A549 (cell line): ENCODE results near the gene PCDHA8. TPM values are rescaled to one million over a fixed set of nuclear protein-coding genes. Genes with fewer than 3 reads are reported as not detected.
"Not testable (repeated sequence)": the region's sequence is repeated elsewhere in the genome, so short reads cannot be mapped to it uniquely, and the experiment has no call there.

Experiments used
- ATAC-seq, 2 experiments: fragments of 200-7000 bp in 1 of 2; fragments of >200 bp in 1 of 2; cut with Nextera tagmentation in 1 of 2; cut with Tn5 transposase in 1 of 2; 3 replicates each; pipeline versions ENCODE4 v1.8.0 to v1.9.1; 2018 to 2020; ENCODE audit warnings: mild to moderate bottlenecking in 1 of 2, moderate library complexity in 1 of 2
- CTCF ChIA-PET: fragments of 300-600 bp; sonication (Branson Sonifier 250); formaldehyde crosslinking; extraction: SDS; loops from one replicate; lab custom pipeline; 2021; ENCODE audit warnings: antibody characterized with exemption, inconsistent platforms; lab: Yijun Ruan, JAX
- POLR2A ChIA-PET: fragments of 350-600 bp; formaldehyde crosslinking; extraction: SDS; loops from one replicate; lab custom pipeline; 2021; ENCODE audit warnings: antibody characterized with exemption, inconsistent platforms; lab: Yijun Ruan, JAX
- DNase-seq, 2 experiments: peaks; one replicate each; pipeline versions ENCODE4 v3.0.0 to v3.0.0-alpha.2; 2011 to 2016; ENCODE audit warnings: low read depth in 1 of 2, low spot score in 1 of 2
- FAIRE-seq: peaks from 2 replicates; lab custom pipeline; 2011; peaks lifted over from hg19 to GRCh38; lab: Jason Lieb, UNC
- H3K27ac ChIP-seq, 2 experiments: fragments of >200 bp; sonication (Bioruptor Twin); formaldehyde crosslinking; 3 replicates each; pipeline ENCODE4 v1.5.1; 2016 to 2017
- H3K4me1 ChIP-seq: fragments of >200 bp; sonication (Bioruptor Twin); formaldehyde crosslinking; 3 replicates; pipeline ENCODE4 v1.6.1; 2016
- H3K4me2 ChIP-seq: fragments of >200 bp; sonication (Bioruptor Twin); formaldehyde crosslinking; 3 replicates; pipeline ENCODE4 v1.6.1; 2016
- H3K4me3 ChIP-seq: fragments of >200 bp; sonication (Bioruptor Twin); formaldehyde crosslinking; 3 replicates; pipeline ENCODE4 v1.5.1; 2016
- H3K9me3 ChIP-seq: fragments of >200 bp; sonication (Bioruptor Twin); formaldehyde crosslinking; 3 replicates; pipeline ENCODE4 v1.6.1; 2016
- HMGXB4 ChIP-seq: fragments of 250-450 bp; sonication (Bioruptor Pico); IDR thresholded peaks from 2 replicates; pipeline ENCODE4 v1.5.0; 2021; ENCODE audit warnings: mild to moderate bottlenecking, moderate library complexity, borderline replicate concordance
- HOXB13 ChIP-seq: fragments of 250-450 bp; sonication (Bioruptor Pico); IDR thresholded peaks from 2 replicates; pipeline ENCODE4 v1.5.0; 2020; ENCODE audit warnings: low read depth, mild to moderate bottlenecking, moderate library complexity
- JUN ChIP-seq, 2 experiments: fragments of >200 bp; sonication (Bioruptor Twin); formaldehyde crosslinking; IDR thresholded peaks; 2 replicates in 1 of 2; 3 replicates in 1 of 2; pipeline ENCODE4 v1.6.1; 2016 to 2017
- KDM5A ChIP-seq: fragments of 200-600 bp; sonication (generic); IDR thresholded peaks from 2 replicates; pipeline ENCODE4 v1.6.1; 2016; ENCODE audit warnings: antibody characterized with exemption, mild to moderate bottlenecking
- MAFK ChIP-seq: fragments of 450-650 bp; IDR thresholded peaks from 2 replicates; pipeline ENCODE4 v1.6.1; 2014; ENCODE audit not compliant: partially characterized antibody
- NPAS2 ChIP-seq: fragments of 250-450 bp; sonication (Bioruptor Pico); IDR thresholded peaks from 2 replicates; pipeline ENCODE4 v1.8.0; 2022; ENCODE audit warnings: mild to moderate bottlenecking, moderate library complexity, borderline replicate concordance
- POLR2A ChIP-seq: IDR thresholded peaks from 2 replicates; pipeline ENCODE4 v1.6.1; 2012; ENCODE audit warnings: mild to moderate bottlenecking, low read length
- RAD21 ChIP-seq, 2 experiments: fragments of >200 bp in 1 of 2; sonication (Bioruptor Twin) in 1 of 2; formaldehyde crosslinking in 1 of 2; IDR thresholded peaks in 1 of 2; conservative IDR thresholded peaks in 1 of 2; 2 replicates in 1 of 2; 3 replicates in 1 of 2; pipeline ENCODE4 v1.6.1; 2012 to 2018; ENCODE audit warnings: inconsistent platforms in 1 of 2
- RCOR1 ChIP-seq: fragments of 150-350 bp; IDR thresholded peaks from 2 replicates; pipeline ENCODE4 v1.6.1; 2014; ENCODE audit warnings: antibody characterized with exemption, low read length, low read depth
- RFX5 ChIP-seq: fragments of 450-650 bp; IDR thresholded peaks from 2 replicates; pipeline ENCODE4 v1.7.1; 2014; ENCODE audit warnings: antibody characterized with exemption, mild to moderate bottlenecking, moderate library complexity
- TP53 ChIP-seq: fragments of 250-450 bp; sonication (Bioruptor Pico); IDR thresholded peaks from 2 replicates; pipeline ENCODE4 v1.5.0; 2021; ENCODE audit warnings: mild to moderate bottlenecking, moderate library complexity
- WGBS: methylation state at CpG from one replicate; pipeline ENCODE4 v1.1.6; 2017; ENCODE audit errors: missing lambda C conversion rate; 5-methylcytosine and 5-hydroxymethylcytosine counted together
- polyA plus RNA-seq, 4 experiments: library from polyadenylated mRNA; depleted of rRNA in 3 of 4; stranded (reverse); fragments of >200 nt; fragmentation: RNase III in 1 of 4; extraction: RNeasy Plus Mini Kit Qiagen cat#74134 plus additional on column Dnase treatment in 1 of 4; gene quantifications; 2 replicates in 3 of 4; 3 replicates in 1 of 4; pipeline ENCODE4 v1.2.3, GENCODE V29; 2011 to 2017
- TF ChIP-seq, protein P1 (sequence below): fragments of >200 bp; sonication (Bioruptor Twin); formaldehyde crosslinking; IDR thresholded peaks from 2 replicates; pipeline ENCODE4 v1.6.1; 2016

Gene PCDHA8
- polyA plus RNA-seq, 2 of the 4 experiments (the other 2 are of a cell fraction), result 0.10 to 0.16 TPM

DNA sequence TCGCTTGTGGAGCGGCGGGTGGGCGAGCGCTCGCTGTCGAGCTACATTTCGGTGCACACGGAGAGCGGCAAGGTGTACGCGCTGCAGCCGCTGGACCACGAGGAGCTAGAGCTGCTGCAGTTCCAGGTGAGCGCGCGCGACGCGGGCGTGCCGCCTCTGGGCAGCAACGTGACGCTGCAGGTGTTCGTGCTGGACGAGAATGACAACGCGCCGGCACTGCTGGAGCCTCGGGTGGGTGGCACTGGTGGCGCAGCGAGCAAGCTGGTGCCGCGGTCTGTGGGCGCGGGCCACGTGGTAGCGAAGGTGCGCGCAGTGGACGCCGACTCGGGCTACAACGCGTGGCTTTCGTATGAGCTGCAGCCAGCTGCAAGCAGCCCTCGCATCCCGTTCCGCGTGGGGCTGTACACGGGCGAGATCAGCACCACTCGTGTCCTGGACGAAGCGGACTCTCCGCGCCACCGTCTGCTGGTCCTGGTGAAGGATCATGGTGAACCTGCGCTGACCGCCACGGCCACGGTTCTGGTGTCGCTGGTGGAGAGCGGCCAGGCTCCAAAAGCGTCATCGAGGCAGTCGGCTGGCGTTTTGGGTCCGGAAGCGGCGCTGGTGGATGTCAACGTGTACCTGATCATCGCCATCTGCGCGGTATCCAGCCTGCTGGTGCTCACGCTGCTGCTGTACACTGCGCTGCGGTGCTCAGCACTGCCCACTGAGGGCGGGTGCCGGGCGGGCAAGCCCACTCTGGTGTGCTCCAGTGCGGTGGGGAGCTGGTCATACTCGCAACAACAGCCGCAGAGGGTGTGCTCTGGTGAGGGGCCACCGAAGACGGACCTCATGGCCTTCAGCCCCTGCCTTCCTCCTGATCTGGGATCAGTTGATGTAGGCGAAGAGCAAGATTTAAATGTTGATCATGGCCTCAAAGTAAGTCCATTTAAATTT lies 2.1 kb downstream of the PCDHA8 start:
- Histone ChIP-seq H3K4me2 (no peak overlapping the region), H3K27ac (no peak overlapping the region), H3K4me1 (no peaks in the 10 kb centered on the region)
- FAIRE-seq, result no peak
- CTCF ChIA-PET, result interaction anchor here (1.0 kb wide), 1 partner anchor 197 kb away, joined by 3 read pairs; no protein-coding TSS in a partner anchor
- TF ChIP-seq TP53, result no peak
- TF ChIP-seq, all 56 proteins: peak for 0
- Histone ChIP-seq H3K9me3 (0 out of 3 replicates have a peak, but pooled peaks cover 3% of the 10 kb centered on the region), H3K4me3 (no peak overlapping the region)
- DNase-seq, result no peak
- POLR2A ChIA-PET, result no interaction called here
- ATAC-seq, result no peak
- WGBS, result 87% methylated on average over 82 of the region's 87 CpGs

DNA sequence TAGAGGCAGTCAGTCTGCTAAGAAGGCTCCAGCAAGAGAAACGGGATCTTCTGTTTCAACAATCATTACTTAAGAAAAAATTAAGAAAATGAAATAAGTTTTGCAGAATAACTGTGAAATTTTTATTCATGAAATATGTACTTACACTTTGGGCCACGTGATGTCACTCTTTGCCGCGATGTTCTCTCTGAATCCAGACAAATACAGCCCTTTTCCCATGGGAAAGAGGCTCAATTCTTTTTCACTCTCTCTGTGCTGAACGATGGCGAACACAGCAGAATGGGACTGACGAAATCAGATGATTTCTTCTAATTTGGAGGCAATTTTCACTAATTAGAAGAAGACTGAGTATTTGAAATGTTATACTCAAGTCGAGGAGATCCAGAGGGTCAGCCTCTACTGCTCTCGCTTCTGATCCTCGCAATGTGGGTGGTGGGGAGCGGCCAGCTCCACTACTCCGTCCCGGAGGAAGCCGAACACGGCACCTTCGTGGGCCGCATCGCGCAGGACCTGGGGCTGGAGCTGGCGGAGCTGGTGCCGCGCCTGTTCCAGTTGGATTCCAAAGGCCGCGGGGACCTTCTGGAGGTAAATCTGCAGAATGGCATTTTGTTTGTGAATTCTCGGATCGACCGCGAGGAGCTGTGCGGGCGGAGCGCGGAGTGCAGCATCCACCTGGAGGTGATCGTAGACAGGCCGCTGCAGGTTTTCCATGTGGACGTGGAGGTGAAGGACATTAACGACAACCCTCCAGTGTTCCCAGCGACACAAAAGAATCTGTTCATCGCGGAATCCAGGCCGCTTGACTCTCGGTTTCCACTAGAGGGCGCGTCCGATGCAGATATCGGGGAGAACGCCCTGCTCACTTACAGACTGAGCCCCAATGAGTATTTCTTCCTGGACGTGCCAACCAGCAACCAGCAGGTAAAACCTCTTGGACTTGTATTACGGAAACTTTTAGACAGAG lies 7.4 kb downstream of the PCDHA8 start, which contains the start of gene PCDHA9:
PCDHA9 (plus strand) TSS at position 244 of the 964 bp plus-strand sequence; CDS start at position 358, 114 bp downstream.
- ATAC-seq, result peak in 1 of 2 experiments; percentile 61; a peak in 3 of 6 replicates
- FAIRE-seq, H3K4me2 ChIP-seq, H3K9me3 ChIP-seq, H3K4me1 ChIP-seq, DNase-seq, CTCF ChIA-PET, H3K4me3 ChIP-seq, POLR2A ChIA-PET, H3K27ac ChIP-seq: not testable (repeated sequence)
- 71% methylated on average over 38 of the region's 48 CpGs for WGBS

- CTCF ChIA-PET, result interaction anchor here (1.3 kb wide), 1 partner anchor 10 kb away, joined by 3 read pairs; no protein-coding TSS in a partner anchor
- H3K4me2 ChIP-seq, FAIRE-seq, POLR2A ChIA-PET, H3K9me3 ChIP-seq, DNase-seq, H3K27ac ChIP-seq, H3K4me1 ChIP-seq, H3K4me3 ChIP-seq, ATAC-seq: not testable (repeated sequence)
- WGBS, result 91% methylated on average over 93 of the region's 101 CpGs
Measured at GRCh38 chr5:140849831-140850634, 9.0 kb downstream of the PCDHA8 start.

DNA sequence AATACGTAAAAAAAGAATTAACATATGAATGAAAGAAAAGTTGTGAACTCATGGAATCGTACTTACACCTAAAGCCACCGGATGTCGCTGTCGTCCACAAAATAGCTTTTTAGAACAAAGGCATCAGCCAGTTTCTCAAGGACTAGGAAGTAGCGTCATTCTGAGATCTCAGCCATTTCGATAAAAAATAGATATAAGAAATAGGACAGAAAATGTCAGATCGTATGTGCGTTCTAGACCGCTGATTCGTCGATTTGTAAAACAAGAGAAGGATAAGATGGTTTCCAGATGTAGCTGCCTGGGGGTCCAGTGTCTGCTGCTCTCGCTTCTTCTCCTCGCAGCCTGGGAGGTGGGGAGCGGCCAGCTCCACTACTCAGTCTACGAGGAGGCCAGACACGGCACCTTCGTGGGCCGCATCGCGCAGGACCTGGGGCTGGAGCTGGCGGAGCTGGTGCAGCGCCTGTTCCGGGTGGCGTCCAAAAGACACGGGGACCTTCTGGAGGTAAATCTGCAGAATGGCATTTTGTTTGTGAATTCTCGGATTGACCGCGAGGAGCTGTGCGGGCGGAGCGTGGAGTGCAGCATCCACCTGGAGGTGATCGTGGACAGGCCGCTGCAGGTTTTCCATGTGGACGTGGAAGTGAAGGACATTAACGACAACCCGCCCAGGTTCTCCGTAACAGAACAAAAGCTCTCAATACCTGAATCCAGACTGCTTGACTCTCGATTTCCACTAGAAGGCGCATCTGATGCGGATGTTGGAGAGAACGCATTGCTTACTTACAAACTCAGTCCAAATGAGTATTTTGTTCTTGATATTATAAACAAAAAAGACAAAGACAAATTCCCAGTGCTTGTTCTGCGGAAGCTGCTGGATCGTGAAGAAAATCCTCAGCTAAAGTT lies 15.0 kb downstream of the PCDHA8 start, which contains the start of gene PCDHA10:
PCDHA10 (plus strand) TSS at position 126 of the 903 bp plus-strand sequence; CDS start at position 278, 152 bp downstream.
- Histone ChIP-seq H3K9me3 (peaks cover 11% of the 10 kb centered on the region; the same call in 2 of the 3 replicates), H3K4me3 (no peak within 1 kb of the TSS), H3K4me2 (no peak within 1 kb of the TSS), H3K27ac (no peak within 1 kb of the TSS), H3K4me1 (no peaks in the 10 kb centered on the region)
- 73% methylated on average over 43 of the region's 44 CpGs for WGBS
- FAIRE-seq (no peak), ATAC-seq (no peak), DNase-seq (peak in 1 of 2 experiments; percentile 18)
- ChIA-PET POLR2A (no interaction called here), CTCF (interaction anchor here (0.6 to 1.4 kb wide), 5 partner anchors 34 to 663 kb away, joined by 3 to 7 read pairs (median 3); partner anchors contain the start of genes PCDHA4 and PCDHA5)
- TF ChIP-seq KDM5A, result no peak
- TF ChIP-seq RCOR1, result no peak
- TF ChIP-seq HMGXB4 (CRISPR knock-in tag), result no peak
- TF ChIP-seq HOXB13 (CRISPR knock-in tag), result no peak
- TF ChIP-seq POLR2A, result no peak
- no peak for TF ChIP-seq JUN (IDR thresholded peaks at IDR 0.05)
- TF ChIP-seq RAD21 (conservative IDR thresholded peaks at IDR 0.05 in 1 of 2, IDR thresholded peaks at IDR 0.05 in 1 of 2), result peak in 1 of 2 experiments; percentile 17; a peak in 1 of 5 replicates
- TF ChIP-seq NPAS2 (CRISPR knock-in tag), result no peak
- TF ChIP-seq, protein P1, sequence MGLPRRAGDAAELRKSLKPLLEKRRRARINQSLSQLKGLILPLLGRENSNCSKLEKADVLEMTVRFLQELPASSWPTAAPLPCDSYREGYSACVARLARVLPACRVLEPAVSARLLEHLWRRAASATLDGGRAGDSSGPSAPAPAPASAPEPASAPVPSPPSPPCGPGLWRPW, result no peak
- TF ChIP-seq MAFK, result peak; percentile 61
- TF ChIP-seq RFX5, result no peak
